Thyroid gland (tissue), 4 donors: ENCODE results near the gene RBL2. TPM values are rescaled to one million over a fixed set of nuclear protein-coding genes. Genes with fewer than 3 reads are reported as not detected.

Experiments
- DNase-seq, 2 donors: peaks; one replicate each; pipeline ENCODE4 v3.0.0-alpha.2; 2019
- H3K27ac ChIP-seq, 3 donors: fragments of 200-600 bp; sonication (generic); 1 replicate in 2 of 3; 2 replicates in 1 of 3; pipeline ENCODE4 v1.5.1; 2016 to 2019; ENCODE audit warnings: mild to moderate bottlenecking in 1 of 3, moderate library complexity in 1 of 3
- H3K27me3 ChIP-seq: fragments of 200-600 bp; sonication (generic); one replicate; pipeline ENCODE4 v1.5.1; 2019
- H3K36me3 ChIP-seq, 2 donors: fragments of 200-600 bp; sonication (generic); one replicate each; pipeline ENCODE4 v1.5.1; 2016 to 2019
- H3K4me1 ChIP-seq, 2 donors: fragments of 200-600 bp; sonication (generic); one replicate each; pipeline ENCODE4 v1.5.1; 2017 to 2019
- H3K4me3 ChIP-seq, 3 donors: fragments of 200-600 bp; sonication (generic); replicated peaks in 1 of 3; 1 replicate in 2 of 3; 2 replicates in 1 of 3; pipeline ENCODE4 v1.5.1; 2016; ENCODE audit warnings: mild to moderate bottlenecking in 1 of 3
- H3K9me3 ChIP-seq: fragments of 200-600 bp; sonication (generic); one replicate; pipeline ENCODE4 v1.5.1; 2017
- CTCF ChIP-seq, 6 experiments: fragments of 200-600 bp in 3 of 6; fragments of 450-650 bp in 3 of 6; sonication (generic) in 3 of 6; IDR thresholded peaks; one replicate each; pipeline ENCODE4 v1.5.1; 2016 to 2019; ENCODE audit warnings: antibody characterized with exemption in 6 of 6, mild to moderate bottlenecking in 2 of 6, inconsistent platforms in 1 of 6, moderate library complexity in 1 of 6
- POLR2A ChIP-seq, 2 donors: fragments of 450-650 bp; IDR thresholded peaks; one replicate each; pipeline ENCODE4 v1.6.1; 2017; ENCODE audit warnings: antibody characterized with exemption in 2 of 2, mild to moderate bottlenecking in 2 of 2, moderate library complexity in 1 of 2
- WGBS, 2 donors: methylation state at CpG; one replicate each; pipeline ENCODE4 v1.1.5; 2017; 5-methylcytosine and 5-hydroxymethylcytosine counted together
- intact Hi-C: fragments of 100-400 bp; cut with DNase I; formaldehyde crosslinking; loops from one replicate; pipeline ENCODE4 v1.15.1; 2023
- total RNA-seq, 4 donors: library from RNA; depleted of rRNA; stranded (reverse); fragments of >200 nt; gene quantifications; one replicate each; pipeline ENCODE4 v1.2.3, GENCODE V29; 2016

Gene RBL2
- total RNA-seq, 4 donors from 2014 or later: 110 to 166 (median 145) TPM

GRCh38 chr16:53504665-53505064, 70.4 kb downstream of the RBL2 start:
- DNase-seq: no peak
- intact Hi-C loops: loop anchor here (10.0 kb wide), 1 partner anchor 70 kb away; the partner anchor contains the start of gene RBL2
- no peaks in the 10 kb centered on the region for H3K36me3 ChIP-seq
- TF ChIP-seq CTCF (IDR thresholded peaks at IDR 0.05): no peak
- TF ChIP-seq POLR2A (IDR thresholded peaks at IDR 0.05): no peak
- H3K9me3 ChIP-seq: no peaks in the 10 kb centered on the region
- H3K4me3 ChIP-seq: no peak overlapping the region
- no peaks in the 10 kb centered on the region for H3K27me3 ChIP-seq
- 74% methylated on average over 7 of the region's 7 CpGs for WGBS, 2 donors
- H3K27ac ChIP-seq: peak overlapping the region; percentile 89 to 96 (median 94)
- H3K4me1 ChIP-seq: peaks cover 16 to 28% of the 10 kb centered on the region in 2 donors

GRCh38 chr16:53506254-53506653, 72.0 kb downstream of the RBL2 start:
- no peak for TF ChIP-seq CTCF (IDR thresholded peaks at IDR 0.05)
- Histone ChIP-seq H3K27me3 (no peaks in the 10 kb centered on the region), H3K4me3 (no peak overlapping the region), H3K4me1 (peaks cover 10 to 21% of the 10 kb centered on the region in 2 donors), H3K9me3 (no peaks in the 10 kb centered on the region), H3K27ac (no peak overlapping the region), H3K36me3 (no peaks in the 10 kb centered on the region)
- intact Hi-C loops: loop anchor here (10.0 kb wide), 1 partner anchor 71 kb away; the partner anchor contains the start of gene RBL2
- 78 to 92% methylated on average over 3 of the region's 3 CpGs for WGBS, 2 donors
- DNase-seq: no peak

- Histone ChIP-seq H3K27me3 (no peaks in the 10 kb centered on the region), H3K36me3 (no peaks in the 10 kb centered on the region), H3K9me3 (no peaks in the 10 kb centered on the region), H3K27ac (no peak overlapping the region), H3K4me3 (no peak overlapping the region), H3K4me1 (peaks cover 0 to 11% of the 10 kb centered on the region in 2 donors)
- intact Hi-C loops: loop anchor here (10.0 kb wide), 1 partner anchor 73 kb away; the partner anchor contains the start of gene RBL2
- no peak for DNase-seq
- 77 to 78% methylated on average over 12 of the region's 12 CpGs for WGBS, 2 donors
- TF ChIP-seq CTCF (IDR thresholded peaks at IDR 0.05): no peak
Observed at GRCh38 chr16:53507464-53508179, 73.4 kb downstream of the RBL2 start.

- peak; percentile 56 to 62 for DNase-seq
- Histone ChIP-seq H3K4me1 (no peaks in the 10 kb centered on the region), H3K27me3 (no peaks in the 10 kb centered on the region), H3K36me3 (no peaks in the 10 kb centered on the region), H3K27ac (peak overlapping the region; percentile 18 to 42 (median 31)), H3K9me3 (no peaks in the 10 kb centered on the region), H3K4me3 (no peak overlapping the region)
- no peak for TF ChIP-seq POLR2A (IDR thresholded peaks at IDR 0.05)
- peak; percentile 76 to 96 (median 86) for TF ChIP-seq CTCF (IDR thresholded peaks at IDR 0.05)
- intact Hi-C loops: loop anchor here (10.0 kb wide), 1 partner anchor 75 kb away; the partner anchor contains the start of gene RBL2
- WGBS, 2 donors: 32 to 38% methylated on average over 29 of the region's 29 CpGs
Observed at GRCh38 chr16:53509906-53510703, 75.8 kb downstream of the RBL2 start.

GRCh38 chr16:53510704-53511070, 76.4 kb downstream of the RBL2 start:
- Histone ChIP-seq H3K27ac (no peak overlapping the region), H3K4me3 (no peak overlapping the region), H3K4me1 (no peaks in the 10 kb centered on the region), H3K27me3 (no peaks in the 10 kb centered on the region), H3K36me3 (no peaks in the 10 kb centered on the region), H3K9me3 (no peaks in the 10 kb centered on the region)
- no peak for DNase-seq
- no peak for TF ChIP-seq CTCF (IDR thresholded peaks at IDR 0.05)
- no peak for TF ChIP-seq POLR2A (IDR thresholded peaks at IDR 0.05)
- WGBS, 2 donors: 28 to 46% methylated on average over 2 of the region's 2 CpGs
- intact Hi-C loops: no loop called here
